SIG-M5 treated with dmso at 0.1 percent for 504 hours (cell line): ENCODE measurements around the gene FERMT1.
"Not testable (repeated sequence)": the region's sequence is repeated elsewhere in the genome, so short reads cannot be mapped to it uniquely, and the experiment has no call there.

Experiments
- DNase-seq: peaks from one replicate; lab custom pipeline; 2025; ENCODE audit not compliant: unreplicated experiment; lab: John Stamatoyannopoulos, UW

The FERMT1 gene

GRCh38 chr20:6041808-6042265 lies 81.0 kb downstream of the FERMT1 start:
- DNase-seq, result no peak

- no peak for DNase-seq
These were observed 81.6 kb downstream of the FERMT1 start for GRCh38 chr20:6040958-6041807.

GRCh38 chr20:6040540-6040939 lies 82.3 kb downstream of the FERMT1 start:
- DNase-seq, result no peak

- DNase-seq, result no peak
These were observed 83.1 kb downstream of the FERMT1 start for GRCh38 chr20:6039766-6040165.

- no peak for DNase-seq
These were observed 84.6 kb downstream of the FERMT1 start for GRCh38 chr20:6038256-6038655.

GRCh38 chr20:6037082-6037481 lies 85.7 kb downstream of the FERMT1 start:
- no peak for DNase-seq

GRCh38 chr20:6036213-6036612 lies 86.6 kb downstream of the FERMT1 start:
- DNase-seq, result no peak

GRCh38 chr20:6034134-6034969 lies 88.5 kb downstream of the FERMT1 start:
- DNase-seq, result no peak

GRCh38 chr20:6032907-6033306 lies 89.9 kb downstream of the FERMT1 start:
- not testable (repeated sequence) for DNase-seq

- no peak for DNase-seq
These were observed 92.3 kb downstream of the FERMT1 start for GRCh38 chr20:6030453-6031080.

GRCh38 chr20:6029538-6029937 lies 93.3 kb downstream of the FERMT1 start:
- DNase-seq, result no peak

- DNase-seq, result no peak
These were observed 94.0 kb downstream of the FERMT1 start for GRCh38 chr20:6028818-6029217.

GRCh38 chr20:6026051-6026450 lies 96.8 kb downstream of the FERMT1 start:
- no peak for DNase-seq
